Bronchial epithelial cell (primary cell): ENCODE data around the gene TERF2IP. TPM values are rescaled to one million over a fixed set of nuclear protein-coding genes. Genes with fewer than 3 reads are reported as not detected.

Source experiments
- DNase-seq: peaks from one replicate; pipeline ENCODE4 v3.0.0-alpha.2; 2010; ENCODE audit warnings: low read depth
- FAIRE-seq: peaks from 2 replicates; lab custom pipeline; 2011; peaks lifted over from hg19 to GRCh38; lab: Jason Lieb, UNC
- H3K27me3 ChIP-seq: 2 replicates; pipeline ENCODE4 v1.5.1; 2011; ENCODE audit warnings: low read length; ENCODE audit not compliant: control insufficient read depth, insufficient read depth
- H3K36me3 ChIP-seq: 2 replicates; pipeline ENCODE4 v1.5.1; 2011; ENCODE audit warnings: low read length; ENCODE audit not compliant: control insufficient read depth, insufficient read depth
- H3K4me3 ChIP-seq: 2 replicates; pipeline ENCODE4 v1.5.1; 2011; ENCODE audit warnings: mild to moderate bottlenecking, low read depth, low read length, control low read depth
- CTCF ChIP-seq: IDR thresholded peaks from 2 replicates; pipeline ENCODE4 v1.5.1; 2011; ENCODE audit warnings: mild to moderate bottlenecking, moderate library complexity, low read length, control low read depth, inconsistent platforms; ENCODE audit not compliant: insufficient read depth, severe bottlenecking
- total RNA-seq: library from RNA; depleted of rRNA; stranded (reverse); fragments of >200 nt; gene quantifications from 2 replicates; pipeline ENCODE4 v1.2.1, GENCODE V29; 2014

Gene TERF2IP
- total RNA-seq, 1 donor from 2014 or later: 21.6 TPM

GRCh38 chr16:75621170-75621477 lies 26.4 kb upstream of the TERF2IP start:
- Histone ChIP-seq H3K4me3 (no peak overlapping the region), H3K27me3 (no peaks in the 10 kb centered on the region), H3K36me3 (peaks cover 15% of the 10 kb centered on the region)
- DNase-seq (peak; percentile 51), FAIRE-seq (no peak)
- TF ChIP-seq CTCF: peak; percentile 46

GRCh38 chr16:75622761-75623605 lies 24.6 kb upstream of the TERF2IP start, which contains the start of gene ADAT1:
TSS of gene ADAT1 (minus strand) at chr16:75623281. CDS start at chr16:75620799, 2,482 bp downstream.
- H3K27me3 ChIP-seq: no peaks in the 10 kb centered on the region
- H3K36me3 ChIP-seq: peaks cover 10% of the 10 kb centered on the region
- TF ChIP-seq CTCF: no peak
- DNase-seq: peak; percentile 94
- no peak for FAIRE-seq
- H3K4me3 ChIP-seq: peak within 1 kb of the TSS; percentile 85

GRCh38 chr16:75624921-75625334 lies 22.6 kb upstream of the TERF2IP start:
- TF ChIP-seq CTCF: no peak
- H3K36me3 ChIP-seq: peaks cover 20% of the 10 kb centered on the region
- FAIRE-seq: no peak

GRCh38 chr16:75626806-75627205 lies 20.8 kb upstream of the TERF2IP start:
- no peak for FAIRE-seq
- Histone ChIP-seq H3K36me3 (peaks cover 28% of the 10 kb centered on the region), H3K4me3 (no peak overlapping the region), H3K27me3 (no peaks in the 10 kb centered on the region)
- no peak for TF ChIP-seq CTCF
- DNase-seq: no peak

More at GRCh38 chr16:75624921-75625334, 22.6 kb upstream of the TERF2IP start:
- DNase-seq: peak; percentile 71
- H3K27me3 ChIP-seq: no peaks in the 10 kb centered on the region
- no peak overlapping the region for H3K4me3 ChIP-seq

- no peak overlapping the region for H3K4me3 ChIP-seq
- peaks cover 28% of the 10 kb centered on the region for H3K36me3 ChIP-seq
- H3K27me3 ChIP-seq: no peaks in the 10 kb centered on the region
- no peak for TF ChIP-seq CTCF
- no peak for FAIRE-seq
- no peak for DNase-seq
Observed at GRCh38 chr16:75627851-75628250, 19.7 kb upstream of the TERF2IP start.
